Hair follicle dermal papilla cell (primary cell): ENCODE measurements around the gene NUP62. TPM values are rescaled to one million over a fixed set of nuclear protein-coding genes. Genes with fewer than 3 reads are reported as not detected.

Experiments
- total RNA-seq: library from RNA; depleted of rRNA; stranded (reverse); fragments of >200 nt; gene quantifications from 2 replicates; pipeline ENCODE4 v1.2.3, GENCODE V29; 2012

Gene NUP62, protein sequence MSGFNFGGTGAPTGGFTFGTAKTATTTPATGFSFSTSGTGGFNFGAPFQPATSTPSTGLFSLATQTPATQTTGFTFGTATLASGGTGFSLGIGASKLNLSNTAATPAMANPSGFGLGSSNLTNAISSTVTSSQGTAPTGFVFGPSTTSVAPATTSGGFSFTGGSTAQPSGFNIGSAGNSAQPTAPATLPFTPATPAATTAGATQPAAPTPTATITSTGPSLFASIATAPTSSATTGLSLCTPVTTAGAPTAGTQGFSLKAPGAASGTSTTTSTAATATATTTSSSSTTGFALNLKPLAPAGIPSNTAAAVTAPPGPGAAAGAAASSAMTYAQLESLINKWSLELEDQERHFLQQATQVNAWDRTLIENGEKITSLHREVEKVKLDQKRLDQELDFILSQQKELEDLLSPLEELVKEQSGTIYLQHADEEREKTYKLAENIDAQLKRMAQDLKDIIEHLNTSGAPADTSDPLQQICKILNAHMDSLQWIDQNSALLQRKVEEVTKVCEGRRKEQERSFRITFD
- total RNA-seq = 41.3 and 42.2 TPM in 2 replicates

DNA sequence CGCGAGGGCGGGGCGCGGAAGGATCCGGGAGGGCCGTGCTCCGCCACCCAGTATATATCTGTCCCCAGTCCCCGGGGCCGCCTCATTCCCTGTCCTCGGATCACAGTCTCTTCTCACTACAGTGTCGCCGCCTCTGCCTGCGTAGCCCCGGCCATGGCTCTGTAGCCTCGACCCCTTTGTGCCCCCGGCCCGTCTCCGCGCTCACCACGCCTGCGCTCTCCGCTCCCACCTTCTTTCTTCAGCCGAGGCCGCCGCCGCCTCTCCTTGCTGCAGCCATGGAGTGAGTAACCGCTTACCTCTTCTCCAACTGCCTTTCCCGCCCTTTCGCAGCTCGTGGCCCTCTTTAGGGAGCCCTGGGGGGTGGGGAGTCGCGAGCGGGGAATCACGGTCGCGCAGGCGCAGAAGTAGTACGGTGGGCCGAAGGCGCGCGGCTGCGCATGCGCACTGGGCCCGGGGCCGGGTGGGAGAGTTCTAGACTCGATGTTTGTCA is at the start of gene NUP62, which contains the start of gene ATF5:
Gene NUP62, minus strand, starts transcription at position 384 of the 490 bp plus-strand sequence. CDS start 19,697 bp downstream, outside the sequence.
Gene ATF5, plus strand, starts transcription at position 85 of the 490 bp plus-strand sequence. CDS start 1,646 bp downstream, outside the sequence.

DNA sequence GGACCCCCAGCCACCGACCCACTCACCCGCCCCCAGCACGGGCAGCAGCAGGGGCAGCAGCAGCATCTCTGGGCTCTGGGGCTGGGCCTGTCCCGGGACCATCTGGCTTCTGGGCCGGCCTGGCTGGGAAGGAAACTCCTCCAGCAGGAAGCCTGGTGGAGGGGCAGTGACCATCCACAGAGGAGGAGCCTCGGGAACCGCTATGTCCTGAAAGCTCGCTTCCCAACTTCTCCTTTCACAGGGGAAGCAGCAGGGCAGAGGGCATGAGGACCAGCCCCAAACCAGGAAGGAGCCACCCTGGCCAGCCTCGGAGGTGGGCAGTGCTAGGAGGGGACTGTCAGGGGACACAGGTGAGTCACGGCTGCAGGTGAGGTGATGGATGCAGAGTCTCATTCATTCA is 31.7 kb upstream of the NUP62 start, which contains the start of gene SIGLEC11:
Gene SIGLEC11, minus strand, starts transcription at position 193 of the 400 bp plus-strand sequence. Its CDS starts 91 bp downstream, at position 102.

DNA sequence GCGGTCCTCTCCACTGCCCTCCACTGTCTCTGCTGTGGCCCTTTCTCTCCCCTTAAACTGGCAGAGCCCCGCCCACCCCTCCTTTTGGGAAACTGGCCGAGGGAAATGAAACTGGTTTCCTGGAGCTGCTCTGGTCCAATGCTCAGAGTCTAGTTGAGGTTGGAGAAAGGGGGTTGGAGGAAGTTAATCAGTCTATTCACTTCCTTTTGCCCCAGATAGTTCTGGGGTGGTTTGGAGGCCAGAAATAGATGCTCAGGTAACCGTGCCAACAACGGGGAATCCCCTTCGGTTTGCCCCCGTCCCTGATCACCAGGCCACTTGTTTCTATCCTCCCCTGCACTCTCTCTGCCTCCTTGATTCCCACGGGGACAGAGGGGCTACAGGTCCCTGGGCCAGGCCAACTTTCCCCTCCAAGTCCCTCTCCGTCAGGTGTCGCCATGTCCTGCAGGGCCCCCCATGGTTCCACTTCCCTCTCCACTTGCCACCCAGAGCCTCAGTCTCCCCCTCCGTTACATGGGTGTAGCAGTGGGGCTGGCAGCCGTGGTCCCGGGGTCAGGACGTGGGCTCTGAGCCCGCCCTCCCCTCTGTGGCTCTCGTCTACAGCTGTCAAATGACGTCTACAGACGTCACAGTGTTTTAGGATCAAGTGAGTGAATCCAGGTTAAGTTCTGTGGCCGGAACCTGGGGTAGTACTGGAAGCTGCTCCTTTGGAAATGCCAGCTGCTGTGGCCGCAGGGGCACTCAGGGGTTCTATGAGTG is 32.3 kb downstream of the NUP62 start, which contains the start of gene IL4I1:
Gene IL4I1, minus strand, starts transcription at position 25 of the 759 bp plus-strand sequence. CDS start 727 bp downstream, outside the sequence.

DNA sequence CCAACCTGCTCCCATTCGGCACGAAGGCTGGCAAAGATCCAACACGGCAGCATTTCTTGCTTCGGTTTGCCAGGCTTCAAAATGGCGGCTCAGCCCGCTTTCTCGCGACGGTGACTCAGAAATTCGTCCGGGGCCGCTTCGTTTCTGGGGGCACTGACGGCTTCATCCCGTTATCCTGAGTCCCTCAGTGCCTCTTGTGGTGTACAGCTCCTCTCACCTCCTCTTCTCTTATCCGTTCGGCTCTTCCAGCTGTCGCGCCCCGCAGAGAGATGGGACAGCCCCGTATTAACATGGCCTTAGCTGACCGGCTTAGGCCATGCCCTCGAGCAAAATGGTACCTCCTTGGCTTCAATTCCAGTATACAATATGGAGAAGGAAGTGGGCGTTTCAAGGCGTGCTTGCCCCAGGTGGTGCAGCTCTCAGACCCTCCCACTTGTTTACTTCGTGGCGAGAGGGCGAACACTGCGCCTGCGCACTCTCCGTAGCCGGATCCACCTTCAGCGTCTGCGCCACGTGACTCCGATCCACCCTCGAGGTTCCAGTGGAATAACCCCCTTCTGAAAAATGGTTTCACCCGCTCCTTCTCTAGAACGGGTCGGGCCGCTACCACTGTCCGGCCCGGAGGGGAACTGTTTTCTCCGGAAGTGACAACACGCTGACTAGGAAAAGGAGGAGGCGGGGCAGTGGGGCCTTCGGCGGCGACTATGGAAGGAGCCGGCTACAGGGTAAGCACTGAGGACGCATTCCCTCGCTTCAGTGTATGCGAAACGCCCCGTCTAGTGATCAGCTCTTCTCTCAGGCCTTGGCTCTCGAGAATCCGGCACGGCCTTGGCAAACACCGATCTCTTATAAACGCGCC is 52.1 kb downstream of the NUP62 start, which contains the start of the genes AKT1S1 and TBC1D17:
Gene AKT1S1, minus strand, starts transcription at position 336 of the 859 bp plus-strand sequence. CDS start 4,060 bp downstream, outside the sequence.
Gene TBC1D17, plus strand, starts transcription at position 683 of the 859 bp plus-strand sequence. Its CDS starts 22 bp downstream, at position 705.

DNA sequence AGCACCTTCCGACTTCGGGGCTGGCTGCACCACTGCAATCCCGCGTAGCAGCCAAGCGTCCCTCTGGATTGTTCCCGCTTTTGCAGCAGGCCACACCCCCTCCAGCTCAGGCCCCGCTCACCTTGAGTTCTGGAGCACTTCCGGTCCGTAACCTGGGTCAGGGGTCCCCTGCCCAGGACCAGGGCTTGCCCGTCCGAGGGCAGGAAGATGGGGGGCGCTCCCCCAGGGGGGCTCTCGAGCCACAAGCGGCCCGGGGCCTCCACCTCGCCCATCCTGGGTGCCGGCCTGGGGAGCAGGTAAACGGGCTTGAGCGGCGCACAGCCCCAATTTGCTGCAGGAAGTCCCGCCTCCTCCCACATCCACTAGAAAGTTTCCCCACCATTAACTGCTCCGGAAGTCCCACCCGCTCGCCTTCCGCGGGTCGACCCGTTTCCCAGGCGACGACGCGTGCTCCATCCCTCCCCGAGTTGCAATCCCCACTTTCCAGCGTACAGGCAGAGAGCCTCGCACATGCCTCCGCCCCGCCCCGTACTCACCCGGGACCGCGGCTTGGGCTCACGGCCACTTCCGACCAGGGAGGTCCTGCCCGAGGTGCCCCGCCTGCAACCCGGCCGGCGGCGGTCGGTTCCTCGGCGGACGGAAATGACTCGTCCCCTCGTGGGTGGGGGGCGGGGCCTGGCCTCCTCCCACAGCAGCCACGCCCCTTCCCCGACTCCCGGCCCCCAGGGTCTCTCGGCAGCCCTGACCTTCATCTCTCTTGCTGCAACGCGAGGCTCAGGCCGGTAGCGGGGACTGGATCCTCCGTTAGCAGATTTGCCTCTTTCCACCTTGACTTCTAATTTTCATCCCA is 62.1 kb downstream of the NUP62 start, which contains the start of gene PNKP:
Gene PNKP, minus strand, starts transcription at position 644 of the 850 bp plus-strand sequence. Its CDS starts 372 bp downstream, at position 272.

Other genes with a start within 250 kb of the NUP62 start
- gene ADM5, start 239.9 kb downstream of the NUP62 start, total RNA-seq = 0.36 and 1.1 TPM in 2 replicates
- 18.2 and 20.4 TPM in 2 replicates for gene CPT1C, start 238.4 kb downstream of the NUP62 start, total RNA-seq
- gene TSKS, start 166.2 kb downstream of the NUP62 start, total RNA-seq = not detected in 2 replicates
- gene AP2A1, start 162.5 kb downstream of the NUP62 start, total RNA-seq = 112 and 115 TPM in 2 replicates
- 21.3 and 22.1 TPM in 2 replicates for gene FUZ, start 116.2 kb downstream of the NUP62 start, total RNA-seq
- gene MED25, start 111.2 kb downstream of the NUP62 start, total RNA-seq = 24.2 and 25.6 TPM in 2 replicates
- gene PTOV1, start 78.3 kb downstream of the NUP62 start, total RNA-seq = 51.1 and 56.5 TPM in 2 replicates
- gene PNKP, start 61.9 kb downstream of the NUP62 start, total RNA-seq = 50.0 and 52.1 TPM in 2 replicates
- gene AKT1S1, start 52.1 kb downstream of the NUP62 start, total RNA-seq = 18.2 and 19.7 TPM in 2 replicates
- gene TBC1D17, start 51.8 kb downstream of the NUP62 start, total RNA-seq = 30.2 and 33.3 TPM in 2 replicates
- 0.24 and 1.1 TPM in 2 replicates for gene IL4I1, start 32.6 kb downstream of the NUP62 start, total RNA-seq
- gene ATF5, start 299 bp downstream of the NUP62 start, total RNA-seq = 8.1 and 9.2 TPM in 2 replicates
- not detected in 2 replicates for gene SIGLEC11, start 31.7 kb upstream of the NUP62 start, total RNA-seq
- gene VRK3, start 95.9 kb upstream of the NUP62 start, total RNA-seq = 26.9 and 27.6 TPM in 2 replicates
- gene ZNF473, start 96.5 kb upstream of the NUP62 start, total RNA-seq = 7.7 and 9.2 TPM in 2 replicates
- gene IZUMO2, start 233.8 kb upstream of the NUP62 start, total RNA-seq = not detected in 2 replicates